ENCODE data around the gene WLS. TPM values are rescaled to one million over a fixed set of nuclear protein-coding genes. Genes with fewer than 3 reads are reported as not detected.

Gene WLS
- total RNA-seq, 1 donor from 2014 or later = 306 TPM

DNA sequence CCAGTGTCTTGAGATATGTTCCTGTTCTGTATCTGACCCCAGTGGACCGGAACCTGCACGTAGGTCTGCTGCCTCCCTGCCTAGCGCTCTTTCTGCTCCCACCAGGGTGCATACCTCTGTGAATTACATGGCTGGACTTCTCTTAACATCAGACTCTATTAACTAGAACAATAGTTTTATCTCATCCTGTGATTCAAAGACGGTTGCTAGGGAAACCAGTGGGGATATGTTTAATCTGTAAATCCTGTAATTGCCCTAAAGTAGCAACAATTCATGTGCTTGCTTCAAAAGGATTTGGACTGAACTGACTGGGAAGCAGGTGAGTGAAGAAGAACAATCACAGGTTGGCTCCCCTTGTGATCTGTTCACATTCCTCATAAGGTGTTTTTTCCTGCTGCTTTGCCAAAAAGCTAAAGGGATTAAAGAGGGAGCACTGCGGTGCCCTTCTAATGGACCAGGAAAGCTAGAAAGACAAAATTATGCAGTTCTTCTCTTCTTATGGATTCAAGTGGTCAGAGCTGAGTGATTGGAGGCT, 129.2 kb downstream of the WLS start:
- TF ChIP-seq, protein P1, sequence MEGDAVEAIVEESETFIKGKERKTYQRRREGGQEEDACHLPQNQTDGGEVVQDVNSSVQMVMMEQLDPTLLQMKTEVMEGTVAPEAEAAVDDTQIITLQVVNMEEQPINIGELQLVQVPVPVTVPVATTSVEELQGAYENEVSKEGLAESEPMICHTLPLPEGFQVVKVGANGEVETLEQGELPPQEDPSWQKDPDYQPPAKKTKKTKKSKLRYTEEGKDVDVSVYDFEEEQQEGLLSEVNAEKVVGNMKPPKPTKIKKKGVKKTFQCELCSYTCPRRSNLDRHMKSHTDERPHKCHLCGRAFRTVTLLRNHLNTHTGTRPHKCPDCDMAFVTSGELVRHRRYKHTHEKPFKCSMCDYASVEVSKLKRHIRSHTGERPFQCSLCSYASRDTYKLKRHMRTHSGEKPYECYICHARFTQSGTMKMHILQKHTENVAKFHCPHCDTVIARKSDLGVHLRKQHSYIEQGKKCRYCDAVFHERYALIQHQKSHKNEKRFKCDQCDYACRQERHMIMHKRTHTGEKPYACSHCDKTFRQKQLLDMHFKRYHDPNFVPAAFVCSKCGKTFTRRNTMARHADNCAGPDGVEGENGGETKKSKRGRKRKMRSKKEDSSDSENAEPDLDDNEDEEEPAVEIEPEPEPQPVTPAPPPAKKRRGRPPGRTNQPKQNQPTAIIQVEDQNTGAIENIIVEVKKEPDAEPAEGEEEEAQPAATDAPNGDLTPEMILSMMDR (conservative IDR thresholded peaks at IDR 0.05) = no peak
- no peak overlapping the region for H3K4me3 Mint-ChIP-seq
- no peaks in the 10 kb centered on the region for H3K27me3 Mint-ChIP-seq
- peaks cover 11% of the 10 kb centered on the region for H3K4me1 Mint-ChIP-seq (ENCODE audit: unreplicated experiment)
- H3K36me3 Mint-ChIP-seq = no peaks in the 10 kb centered on the region
- H3K9me3 Mint-ChIP-seq = no peaks in the 10 kb centered on the region
- no peak for DNase-seq (ENCODE audit: extremely low spot score, unreplicated experiment)
- no peak overlapping the region for H3K27ac Mint-ChIP-seq

DNA sequence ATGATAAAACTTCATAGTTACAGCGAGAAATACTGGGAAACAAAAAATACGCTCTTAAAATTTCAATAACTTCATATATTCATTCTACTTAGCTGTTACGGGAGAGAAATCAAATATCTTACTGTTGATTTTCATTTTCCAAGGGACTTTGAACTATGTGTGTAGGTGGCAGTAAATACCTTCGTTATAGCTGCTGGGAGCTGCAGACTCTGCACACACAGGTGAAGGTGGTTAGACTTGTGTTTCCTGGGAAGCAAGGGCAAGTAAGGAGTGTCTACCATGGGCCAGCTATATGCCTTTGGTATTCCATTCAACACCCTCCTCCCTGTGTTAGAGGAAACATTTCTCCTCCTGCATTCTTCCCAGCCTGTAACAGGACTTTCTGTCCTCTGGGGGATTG, 130.5 kb downstream of the WLS start:
- DNase-seq (ENCODE audit: extremely low spot score, unreplicated experiment) = no peak
- TF ChIP-seq, protein P1 (conservative IDR thresholded peaks at IDR 0.05) = no peak
- no peaks in the 10 kb centered on the region for H3K36me3 Mint-ChIP-seq
- no peaks in the 10 kb centered on the region for H3K9me3 Mint-ChIP-seq
- H3K4me1 Mint-ChIP-seq (ENCODE audit: unreplicated experiment) = peaks cover 11% of the 10 kb centered on the region
- H3K27ac Mint-ChIP-seq = no peak overlapping the region
- H3K4me3 Mint-ChIP-seq = no peak overlapping the region
- H3K27me3 Mint-ChIP-seq = no peaks in the 10 kb centered on the region

DNA sequence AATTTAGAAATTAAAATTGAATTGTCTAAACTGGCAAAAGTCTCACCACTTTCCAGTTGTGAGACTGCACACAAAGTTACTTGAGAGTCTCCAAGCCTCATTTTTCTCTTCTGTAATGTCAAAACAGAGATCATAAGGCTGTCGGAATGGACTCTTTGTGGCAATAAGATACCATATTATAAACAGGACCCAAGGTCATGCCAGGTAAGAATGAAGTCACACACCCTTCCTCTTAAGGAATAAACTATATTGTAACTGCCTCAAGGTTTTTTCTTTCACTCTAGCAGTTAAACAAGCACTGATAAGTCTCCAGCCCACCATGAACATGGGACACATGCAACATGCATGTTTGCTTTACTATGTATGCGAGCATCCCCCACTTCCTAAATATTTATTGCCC, 131.8 kb downstream of the WLS start:
- Mint-ChIP-seq H3K4me1 (ENCODE audit: unreplicated experiment) (peaks cover 11% of the 10 kb centered on the region), H3K27me3 (no peaks in the 10 kb centered on the region), H3K36me3 (no peaks in the 10 kb centered on the region), H3K4me3 (no peak overlapping the region), H3K9me3 (no peaks in the 10 kb centered on the region), H3K27ac (no peak overlapping the region)
- TF ChIP-seq, protein P1 (conservative IDR thresholded peaks at IDR 0.05) = no peak
- DNase-seq (ENCODE audit: extremely low spot score, unreplicated experiment) = no peak

DNA sequence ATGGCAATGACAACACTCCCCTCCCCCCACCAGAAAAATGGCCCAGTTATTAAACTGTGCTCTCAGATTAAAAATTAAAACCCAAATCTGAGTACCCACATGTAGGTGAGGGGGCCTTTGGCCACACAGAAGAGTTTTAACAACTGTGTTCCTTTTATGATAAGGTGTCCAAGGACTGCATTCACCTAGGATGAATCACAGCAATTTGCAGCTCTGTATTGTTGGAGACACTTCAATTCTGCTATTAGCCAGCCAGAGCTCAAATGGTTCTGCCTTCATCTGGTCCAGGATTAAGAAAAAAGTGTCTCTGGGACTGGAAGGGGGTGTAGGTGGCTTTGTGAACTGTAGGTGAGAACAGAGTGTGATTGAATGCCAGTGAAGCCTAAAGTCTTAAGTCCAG, 138.6 kb downstream of the WLS start:
- Mint-ChIP-seq H3K4me3 (no peak overlapping the region), H3K9me3 (peaks cover 6% of the 10 kb centered on the region), H3K36me3 (no peaks in the 10 kb centered on the region), H3K27me3 (no peaks in the 10 kb centered on the region), H3K4me1 (ENCODE audit: unreplicated experiment) (no peaks in the 10 kb centered on the region), H3K27ac (no peak overlapping the region)
- no peak for DNase-seq (ENCODE audit: extremely low spot score, unreplicated experiment)
- TF ChIP-seq, protein P1 (conservative IDR thresholded peaks at IDR 0.05) = no peak

DNA sequence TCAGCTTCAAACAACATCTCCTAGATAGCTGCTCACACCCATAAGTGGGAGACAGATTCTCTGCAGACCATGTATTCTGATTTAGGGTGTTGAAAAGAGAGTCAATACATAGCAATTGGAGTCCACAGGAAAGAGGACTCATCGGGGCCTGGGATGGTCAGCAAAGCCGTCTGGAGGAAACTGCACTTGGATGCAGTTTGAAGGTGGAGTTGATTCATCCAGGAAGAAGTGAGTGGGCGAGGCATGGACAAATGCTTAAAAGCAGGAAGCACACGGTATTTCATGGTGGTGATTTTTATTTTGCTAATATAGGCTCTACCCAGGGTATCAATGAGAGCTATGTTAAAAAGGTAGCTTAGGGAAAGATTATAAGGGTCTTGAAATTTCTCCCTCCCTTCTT, 145.1 kb downstream of the WLS start:
- H3K27me3 Mint-ChIP-seq = no peaks in the 10 kb centered on the region
- TF ChIP-seq, protein P1 (conservative IDR thresholded peaks at IDR 0.05) = no peak
- peaks cover 4% of the 10 kb centered on the region for H3K9me3 Mint-ChIP-seq
- H3K4me3 Mint-ChIP-seq = no peak overlapping the region
- no peak for DNase-seq (ENCODE audit: extremely low spot score, unreplicated experiment)
- no peak overlapping the region for H3K27ac Mint-ChIP-seq
- no peaks in the 10 kb centered on the region for H3K36me3 Mint-ChIP-seq
- no peaks in the 10 kb centered on the region for H3K4me1 Mint-ChIP-seq (ENCODE audit: unreplicated experiment)

DNA sequence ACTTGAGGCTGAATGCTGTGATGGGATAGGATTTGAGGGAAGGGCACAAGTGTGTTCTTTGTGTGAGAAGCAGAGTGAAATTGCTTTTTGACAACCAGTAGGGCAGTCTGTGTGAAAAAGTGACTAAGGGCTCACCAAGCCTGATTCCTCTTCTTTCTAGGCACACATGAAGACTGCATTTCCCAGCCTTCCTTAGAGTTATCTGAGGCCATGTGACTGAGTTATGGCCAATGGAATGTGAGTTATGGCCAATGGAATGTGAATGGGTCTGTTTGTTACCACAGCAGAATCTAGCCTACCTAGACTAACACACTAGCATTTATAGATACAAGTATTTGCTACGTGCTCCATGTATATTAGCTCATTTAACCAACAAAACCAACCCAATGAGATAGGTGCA, 146.6 kb downstream of the WLS start:
- Mint-ChIP-seq H3K27me3 (no peaks in the 10 kb centered on the region), H3K4me1 (ENCODE audit: unreplicated experiment) (no peaks in the 10 kb centered on the region), H3K9me3 (no peaks in the 10 kb centered on the region), H3K27ac (no peak overlapping the region), H3K36me3 (no peaks in the 10 kb centered on the region), H3K4me3 (no peak overlapping the region)
- no peak for DNase-seq (ENCODE audit: extremely low spot score, unreplicated experiment)
- TF ChIP-seq, protein P1 (conservative IDR thresholded peaks at IDR 0.05) = no peak

Measured in type B pancreatic cell (in vitro differentiated cells).